H1 (cell line): ENCODE measurements around the gene JPH2. TPM values are rescaled to one million over a fixed set of nuclear protein-coding genes. Genes with fewer than 3 reads are reported as not detected.

Experiments
- CTCF ChIA-PET: fragments of 300-600 bp; sonication (Branson Sonifier 250); formaldehyde crosslinking; loops from one replicate; lab custom pipeline; 2021; ENCODE audit not compliant: partially characterized antibody; lab: Charles Lee
- POLR2A ChIA-PET: fragments of 300-600 bp; sonication (Branson Sonifier 250); formaldehyde crosslinking; loops from one replicate; lab custom pipeline; 2021; ENCODE audit warnings: inconsistent platforms; ENCODE audit not compliant: partially characterized antibody; lab: Charles Lee
- DNase-seq, 2 experiments: peaks; one replicate each; pipeline versions ENCODE4 v3.0.0 to v3.0.0-alpha.2; 2010 to 2022; ENCODE audit warnings: low spot score in 2 of 2, low read depth in 1 of 2, mixed read lengths in 1 of 2
- FAIRE-seq: peaks from 2 replicates; lab custom pipeline; 2011; peaks lifted over from hg19 to GRCh38; lab: Jason Lieb, UNC
- H2AFZ ChIP-seq: 2 replicates; pipeline ENCODE4 v1.8.1; 2012; ENCODE audit warnings: low read length, inconsistent platforms
- H2AK5ac ChIP-seq: 2 replicates; pipeline ENCODE4 v1.6.1; 2013; ENCODE audit warnings: low read depth, low read length
- H2BK120ac ChIP-seq: replicated peaks from 2 replicates; pipeline ENCODE3; 2013; ENCODE audit warnings: low read depth, low read length, inconsistent platforms
- H2BK12ac ChIP-seq: 2 replicates; pipeline ENCODE4 v1.6.1; 2013; ENCODE audit warnings: low read depth, low read length
- H2BK15ac ChIP-seq: 2 replicates; pipeline ENCODE4 v1.6.1; 2013; ENCODE audit warnings: low read length
- H2BK20ac ChIP-seq: 2 replicates; pipeline ENCODE4 v1.6.1; 2013; ENCODE audit warnings: low read length
- H2BK5ac ChIP-seq: 2 replicates; pipeline ENCODE4 v1.6.1; 2013; ENCODE audit warnings: low read depth, low read length
- H3K14ac ChIP-seq: 2 replicates; pipeline ENCODE4 v1.6.1; 2013; ENCODE audit warnings: inconsistent platforms; ENCODE audit not compliant: insufficient read length
- H3K18ac ChIP-seq: 2 replicates; pipeline ENCODE4 v1.6.1; 2013; ENCODE audit warnings: low read length; ENCODE audit errors: extremely low read depth
- H3K23ac ChIP-seq: 2 replicates; pipeline ENCODE4 v1.6.1; 2013; ENCODE audit warnings: inconsistent platforms; ENCODE audit not compliant: insufficient read length
- H3K23me2 ChIP-seq: 2 replicates; pipeline ENCODE4 v1.6.1; 2013; ENCODE audit warnings: low read depth, low read length
- H3K27ac ChIP-seq: 2 replicates; pipeline ENCODE4 v1.6.1; 2011; ENCODE audit warnings: low read depth, low read length, inconsistent platforms
- H3K27me3 ChIP-seq, 4 experiments: replicated peaks in 1 of 4; 1 replicate in 1 of 4; 2 replicates in 3 of 4; pipeline versions ENCODE4 v1.6.1 to v1.8.1; 2011 to 2013; ENCODE audit warnings: low read length in 3 of 4, mild to moderate bottlenecking in 3 of 4, inconsistent platforms in 2 of 4, mixed read lengths in 2 of 4, moderate library complexity in 1 of 4; ENCODE audit not compliant: control insufficient read depth in 3 of 4, insufficient read depth in 3 of 4; ENCODE audit errors: extremely low read depth in 1 of 4
- H3K36me3 ChIP-seq, 4 experiments: 2 replicates each; pipeline versions ENCODE4 v1.6.1 to v1.8.1; 2011 to 2013; ENCODE audit warnings: mild to moderate bottlenecking in 4 of 4, low read length in 3 of 4, moderate library complexity in 2 of 4, control low read depth in 1 of 4, inconsistent platforms in 1 of 4; ENCODE audit not compliant: insufficient read depth in 4 of 4, control insufficient read depth in 2 of 4
- H3K4ac ChIP-seq: replicated peaks from 2 replicates; pipeline ENCODE3; 2013; ENCODE audit warnings: low read length, low read depth, mixed read lengths, inconsistent platforms; ENCODE audit not compliant: insufficient read length
- H3K4me1 ChIP-seq, 4 experiments: replicated peaks in 1 of 4; 1 replicate in 1 of 4; 2 replicates in 3 of 4; pipeline versions ENCODE4 v1.6.1 to v1.8.1; 2011 to 2013; ENCODE audit warnings: low read length in 3 of 4, inconsistent platforms in 2 of 4, mixed read lengths in 1 of 4; ENCODE audit not compliant: insufficient read depth in 4 of 4, control insufficient read depth in 3 of 4
- H3K4me2 ChIP-seq, 2 experiments: 2 replicates each; pipeline versions ENCODE4 v1.6.1 to v1.8.1; 2011 to 2013; ENCODE audit warnings: low read depth in 2 of 2, low read length in 2 of 2, control low read depth in 1 of 2, inconsistent platforms in 1 of 2, mild to moderate bottlenecking in 1 of 2; ENCODE audit not compliant: insufficient read depth in 1 of 2
- H3K4me3 ChIP-seq, 4 experiments: fragments of 200-600, 300-600 bp in 1 of 4; sonication (generic), shearing (Covaris generic), sonication (Bioruptor Twin) in 1 of 4; 2 replicates each; pipeline versions ENCODE4 v1.5.1 to v1.8.1; 2011 to 2016; ENCODE audit warnings: low read length in 4 of 4, low read depth in 3 of 4, control low read depth in 2 of 4, inconsistent platforms in 2 of 4, mild to moderate bottlenecking in 2 of 4, mixed read lengths in 1 of 4, moderate library complexity in 1 of 4; ENCODE audit not compliant: insufficient read depth in 2 of 4; ENCODE audit errors: extremely low read depth in 1 of 4
- H3K56ac ChIP-seq: replicated peaks from 2 replicates; pipeline ENCODE3; 2013; ENCODE audit warnings: low read depth, mild to moderate bottlenecking, mixed read lengths, low read length, inconsistent platforms; ENCODE audit not compliant: insufficient read length
- H3K79me1 ChIP-seq: 2 replicates; pipeline ENCODE4 v1.6.1; 2013; ENCODE audit warnings: low read depth, low read length, control low read depth
- H3K79me2 ChIP-seq, 2 experiments: 2 replicates each; pipeline versions ENCODE4 v1.6.1 to v1.8.1; 2012 to 2013; ENCODE audit warnings: low read length in 2 of 2, mild to moderate bottlenecking in 2 of 2, inconsistent platforms in 1 of 2; ENCODE audit not compliant: insufficient read depth in 2 of 2, control insufficient read depth in 1 of 2
- H3K9ac ChIP-seq, 4 experiments: replicated peaks in 1 of 4; 1 replicate in 1 of 4; 2 replicates in 3 of 4; pipeline versions ENCODE4 v1.6.1 to v1.8.1; 2011 to 2013; ENCODE audit warnings: low read depth in 3 of 4, low read length in 3 of 4, control low read depth in 2 of 4, mild to moderate bottlenecking in 2 of 4, moderate library complexity in 2 of 4, inconsistent platforms in 1 of 4; ENCODE audit errors: extremely low read depth in 1 of 4
- H3K9me3 ChIP-seq, 2 experiments: 2 replicates each; pipeline versions ENCODE4 v1.6.1 to v1.8.1; 2012 to 2013; ENCODE audit warnings: mild to moderate bottlenecking in 2 of 2, moderate library complexity in 2 of 2, control low read depth in 1 of 2, inconsistent platforms in 1 of 2, low read depth in 1 of 2, low read length in 1 of 2, mixed read lengths in 1 of 2; ENCODE audit not compliant: insufficient read depth in 2 of 2
- H4K20me1 ChIP-seq, 2 experiments: replicated peaks in 1 of 2; 2 replicates each; pipeline versions ENCODE3 to v1.8.1; 2011 to 2013; ENCODE audit warnings: inconsistent platforms in 2 of 2, low read length in 2 of 2, mild to moderate bottlenecking in 1 of 2; ENCODE audit not compliant: insufficient read depth in 2 of 2, control insufficient read depth in 1 of 2
- H4K5ac ChIP-seq: 2 replicates; pipeline ENCODE4 v1.6.1; 2013; ENCODE audit warnings: low read length, low read depth, mixed read lengths, inconsistent platforms; ENCODE audit not compliant: insufficient read length
- H4K8ac ChIP-seq: 2 replicates; pipeline ENCODE4 v1.8.0; 2013; ENCODE audit warnings: mild to moderate bottlenecking, moderate library complexity, low read length, inconsistent platforms; ENCODE audit not compliant: insufficient read depth; ENCODE audit errors: extremely low read depth
- H4K91ac ChIP-seq: replicated peaks from 2 replicates; pipeline ENCODE3; 2013; ENCODE audit warnings: low read length, mixed read lengths, inconsistent platforms; ENCODE audit not compliant: insufficient read length
- HDAC6 ChIP-seq: IDR thresholded peaks from one replicate; pipeline ENCODE4 v1.7.1; 2012; ENCODE audit warnings: low read depth, mild to moderate bottlenecking, inconsistent platforms, low read length, moderate library complexity
- WGBS, 2 experiments: shearing (Covaris generic) in 1 of 2; methylation state at CpG; one replicate each; pipeline versions ENCODE4 v1.1.6 to v1.1.7; 2013 to 2015; ENCODE audit warnings: low lambda C conversion rate in 2 of 2, mixed read lengths in 2 of 2, inconsistent platforms in 1 of 2, low coverage in 1 of 2, missing lambda C conversion rate in 1 of 2; ENCODE audit not compliant: insufficient replicate concordance in 2 of 2, insufficient coverage in 1 of 2, insufficient read length in 1 of 2; ENCODE audit errors: extremely low coverage in 1 of 2, missing lambda C conversion rate in 1 of 2; 5-methylcytosine and 5-hydroxymethylcytosine counted together
- polyA plus RNA-seq, 7 experiments: library from polyadenylated mRNA; depleted of rRNA in 3 of 7; stranded (reverse) in 5 of 7; unstranded in 2 of 7; fragments of >200 nt in 5 of 7; fragments of 200-250 nt in 2 of 7; gene quantifications; 1 replicate in 5 of 7; 2 replicates in 1 of 7; 4 replicates in 1 of 7; pipeline versions ENCODE4 v1.2.1 to v1.2.3, GENCODE V29; 2011 to 2013; ENCODE audit warnings: missing spikeins in 2 of 7, mixed read lengths in 2 of 7
- total RNA-seq: library from RNA; stranded (reverse); fragmentation: NEBNext Ultra II Directional; extraction: Animal tissue kit (Norgen Biotek cat#: 25700); gene quantifications from 2 replicates; pipeline ENCODE4 v1.2.1, GENCODE V29; 2021

JPH2 gene
- total and polyA plus RNA-seq, 2 of the 8 experiments (the other 6 are each of a cell fraction or from before 2014, with no cell fraction given) = 0.59 to 1.3 TPM

GRCh38 chr20:44204156-44204831, 17.3 kb upstream of the JPH2 start:
- peaks cover 10 to 69% of the 10 kb centered on the region in 2 experiments for H3K79me2 ChIP-seq
- no peak overlapping the region for H3K9ac ChIP-seq
- H3K4ac ChIP-seq = no peak overlapping the region
- no peaks in the 10 kb centered on the region; the same call in 1 of the 2 replicates for H3K79me1 ChIP-seq
- no peak overlapping the region for H2BK120ac ChIP-seq
- H2AFZ ChIP-seq = no peak overlapping the region
- ChIA-PET POLR2A (interaction anchor here (0.7 kb wide), 1 partner anchor 10 kb away, joined by 3 read pairs; no protein-coding TSS in a partner anchor), CTCF (no interaction called here)
- H2BK15ac ChIP-seq = no peak overlapping the region
- H4K8ac ChIP-seq = no peak overlapping the region
- WGBS, 2 experiments = 98% methylated on average over 4 of the region's 4 CpGs; no CpG with 5 or more reads in 1 of the 2 experiments
- H3K23me2 ChIP-seq = no peaks in the 10 kb centered on the region
- H3K36me3 ChIP-seq = peaks cover 4 to 57% (median 29%) of the 10 kb centered on the region in 4 experiments; a peak in 7 of 8 replicates
- no peak for TF ChIP-seq HDAC6
- H2BK20ac ChIP-seq = no peak overlapping the region
- no peak overlapping the region for H3K14ac ChIP-seq
- H3K18ac ChIP-seq = no peak overlapping the region
- DNase-seq = no peak
- H2AK5ac ChIP-seq = no peak overlapping the region
- FAIRE-seq = no peak
- H4K20me1 ChIP-seq = peaks cover 7 to 8% of the 10 kb centered on the region in 2 experiments
- no peak overlapping the region for H3K4me2 ChIP-seq
- H4K91ac ChIP-seq = no peak overlapping the region
- H3K9me3 ChIP-seq = no peaks in the 10 kb centered on the region
- no peak overlapping the region for H4K5ac ChIP-seq
- H3K23ac ChIP-seq = no peak overlapping the region
- no peak overlapping the region for H2BK12ac ChIP-seq
- peaks cover 0 to 4% (median 2%) of the 10 kb centered on the region in 4 experiments; a peak in 3 of 7 replicates for H3K4me1 ChIP-seq
- H3K56ac ChIP-seq = no peak overlapping the region
- no peak overlapping the region for H2BK5ac ChIP-seq
- H3K4me3 ChIP-seq = no peak overlapping the region
- H3K27ac ChIP-seq = no peak overlapping the region
- no peaks in the 10 kb centered on the region for H3K27me3 ChIP-seq
